ENCODE data around the gene NAIF1. TPM values are rescaled to one million over a fixed set of nuclear protein-coding genes. Genes with fewer than 3 reads are reported as not detected.

NAIF1 gene
- total and polyA plus RNA-seq, 7 donors, result 5.5 to 11.0 (median 8.4) TPM

DNA sequence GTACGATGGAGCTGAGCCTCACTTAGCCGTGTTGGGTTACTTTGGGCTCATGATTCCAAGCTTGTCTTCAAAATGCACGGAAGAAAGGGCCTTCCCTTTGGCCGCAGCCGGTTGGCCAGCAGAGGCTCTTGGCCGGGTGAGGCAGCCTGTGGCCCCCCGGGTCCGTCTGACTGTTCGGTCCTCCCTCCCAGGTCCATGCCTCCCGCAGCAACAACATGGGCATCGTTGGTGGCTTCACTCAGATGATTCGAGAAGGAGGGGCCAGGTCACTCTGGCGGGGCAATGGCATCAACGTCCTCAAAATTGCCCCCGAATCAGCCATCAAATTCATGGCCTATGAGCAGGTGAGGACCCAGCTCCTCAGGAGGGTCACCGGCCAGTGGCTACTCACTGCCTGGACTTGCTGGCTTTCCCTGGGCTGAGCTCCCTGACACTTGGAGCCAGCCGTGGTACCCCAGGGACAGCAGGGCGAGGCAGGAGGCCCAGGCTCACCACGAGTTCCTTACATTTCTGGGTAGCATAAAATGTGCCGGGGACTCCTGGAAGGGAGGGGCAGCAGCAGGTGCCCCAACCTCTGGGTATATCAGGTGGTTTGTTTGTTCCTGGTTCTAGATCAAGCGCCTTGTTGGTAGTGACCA is 38.5 kb upstream of the NAIF1 start:
- Histone ChIP-seq H3K4me1 (peaks cover 0 to 12% (median 7%) of the 10 kb centered on the region in 4 donors), H3K36me3 (peaks cover 41 to 85% (median 62%) of the 10 kb centered on the region in 4 donors), H3K27me3 (no peaks in the 10 kb centered on the region), H3K9me3 (no peaks in the 10 kb centered on the region), H3K4me3 (no peak overlapping the region), H3K27ac (no peak overlapping the region)
- 71 to 89% methylated on average over 21 of the region's 21 CpGs for WGBS, 2 donors
- TF ChIP-seq POLR2A (IDR thresholded peaks at IDR 0.05) (no peak), POLR2AphosphoS5 (IDR thresholded peaks at IDR 0.05) (no peak), EP300 (IDR thresholded peaks at IDR 0.05) (no peak)
- TF ChIP-seq, protein P1, sequence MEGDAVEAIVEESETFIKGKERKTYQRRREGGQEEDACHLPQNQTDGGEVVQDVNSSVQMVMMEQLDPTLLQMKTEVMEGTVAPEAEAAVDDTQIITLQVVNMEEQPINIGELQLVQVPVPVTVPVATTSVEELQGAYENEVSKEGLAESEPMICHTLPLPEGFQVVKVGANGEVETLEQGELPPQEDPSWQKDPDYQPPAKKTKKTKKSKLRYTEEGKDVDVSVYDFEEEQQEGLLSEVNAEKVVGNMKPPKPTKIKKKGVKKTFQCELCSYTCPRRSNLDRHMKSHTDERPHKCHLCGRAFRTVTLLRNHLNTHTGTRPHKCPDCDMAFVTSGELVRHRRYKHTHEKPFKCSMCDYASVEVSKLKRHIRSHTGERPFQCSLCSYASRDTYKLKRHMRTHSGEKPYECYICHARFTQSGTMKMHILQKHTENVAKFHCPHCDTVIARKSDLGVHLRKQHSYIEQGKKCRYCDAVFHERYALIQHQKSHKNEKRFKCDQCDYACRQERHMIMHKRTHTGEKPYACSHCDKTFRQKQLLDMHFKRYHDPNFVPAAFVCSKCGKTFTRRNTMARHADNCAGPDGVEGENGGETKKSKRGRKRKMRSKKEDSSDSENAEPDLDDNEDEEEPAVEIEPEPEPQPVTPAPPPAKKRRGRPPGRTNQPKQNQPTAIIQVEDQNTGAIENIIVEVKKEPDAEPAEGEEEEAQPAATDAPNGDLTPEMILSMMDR (IDR thresholded peaks at IDR 0.05), result no peak
- DNase-seq, result no peak
- intact Hi-C loops (cut with DNase I), result no loop called here

DNA sequence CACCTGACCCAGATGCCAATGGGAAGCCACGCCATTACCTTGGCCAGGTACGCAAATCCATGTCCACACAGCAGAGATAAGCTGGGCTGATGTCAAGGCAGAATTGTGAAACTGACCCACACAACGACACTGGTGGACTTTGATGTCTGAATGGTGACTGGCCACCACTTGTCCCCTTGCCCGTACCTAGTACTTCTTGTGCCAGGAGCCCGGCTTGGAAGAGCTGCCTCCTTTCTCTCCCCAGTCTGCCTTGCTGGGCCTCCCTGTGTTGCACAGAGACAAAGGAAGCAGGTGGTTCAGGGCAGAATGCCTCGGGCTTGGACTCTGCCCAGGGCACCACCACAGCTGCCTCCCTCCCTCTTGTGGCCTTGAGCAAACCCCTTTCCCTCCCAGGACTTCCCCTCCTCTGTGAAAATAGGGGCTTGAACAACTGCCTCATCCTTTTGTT is 37.1 kb upstream of the NAIF1 start:
- H3K36me3 ChIP-seq, result peaks cover 41 to 83% (median 62%) of the 10 kb centered on the region in 4 donors
- no peak overlapping the region for H3K4me3 ChIP-seq
- no peak for DNase-seq

DNA sequence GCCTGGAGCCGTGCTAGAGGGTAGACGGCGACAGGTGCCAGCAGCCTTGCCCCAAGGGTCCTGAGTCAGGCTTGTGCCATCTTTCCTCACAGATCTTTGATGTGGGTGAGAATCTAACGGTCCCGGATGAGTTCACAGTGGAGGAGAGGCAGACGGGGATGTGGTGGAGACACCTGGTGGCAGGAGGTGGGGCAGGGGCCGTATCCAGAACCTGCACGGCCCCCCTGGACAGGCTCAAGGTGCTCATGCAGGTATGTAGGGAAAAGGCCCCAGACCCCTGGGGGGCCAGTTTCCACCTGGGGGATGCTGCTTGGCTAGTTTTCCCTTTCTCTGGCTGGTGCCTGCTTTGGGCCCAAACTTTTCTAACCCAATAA is 36.5 kb upstream of the NAIF1 start:
- H3K4me3 ChIP-seq, result no peak overlapping the region
- H3K27me3 ChIP-seq, result no peaks in the 10 kb centered on the region
- H3K9me3 ChIP-seq, result no peaks in the 10 kb centered on the region
- peaks cover 41 to 77% (median 61%) of the 10 kb centered on the region in 4 donors for H3K36me3 ChIP-seq
- no peak for DNase-seq
- TF ChIP-seq EP300 (IDR thresholded peaks at IDR 0.05), result no peak
- TF ChIP-seq, protein P1 (IDR thresholded peaks at IDR 0.05), result peak in 1 of 4 experiments; percentile 5
- no peak overlapping the region for H3K27ac ChIP-seq
- 39 to 46% methylated on average over 8 of the region's 8 CpGs for WGBS, 2 donors
- H3K4me1 ChIP-seq, result peaks cover 0 to 33% (median 27%) of the 10 kb centered on the region in 4 donors
- intact Hi-C loops (cut with DNase I), result no loop called here

More for the DNA sequence above, 37.1 kb upstream of the NAIF1 start:
- intact Hi-C loops (cut with DNase I), result no loop called here
- Histone ChIP-seq H3K27me3 (no peaks in the 10 kb centered on the region), H3K27ac (peak overlapping the region in 1 of 4 donors; percentile 8), H3K4me1 (peaks cover 0 to 27% (median 22%) of the 10 kb centered on the region in 4 donors), H3K9me3 (no peaks in the 10 kb centered on the region)
- 19 to 60% methylated on average over 6 of the region's 6 CpGs for WGBS, 2 donors
- TF ChIP-seq, protein P1 (IDR thresholded peaks at IDR 0.05), result no peak
- no peak for TF ChIP-seq POLR2A (IDR thresholded peaks at IDR 0.05)
- TF ChIP-seq EP300 (IDR thresholded peaks at IDR 0.05), result no peak
- no peak for TF ChIP-seq POLR2AphosphoS5 (IDR thresholded peaks at IDR 0.05)

DNA sequence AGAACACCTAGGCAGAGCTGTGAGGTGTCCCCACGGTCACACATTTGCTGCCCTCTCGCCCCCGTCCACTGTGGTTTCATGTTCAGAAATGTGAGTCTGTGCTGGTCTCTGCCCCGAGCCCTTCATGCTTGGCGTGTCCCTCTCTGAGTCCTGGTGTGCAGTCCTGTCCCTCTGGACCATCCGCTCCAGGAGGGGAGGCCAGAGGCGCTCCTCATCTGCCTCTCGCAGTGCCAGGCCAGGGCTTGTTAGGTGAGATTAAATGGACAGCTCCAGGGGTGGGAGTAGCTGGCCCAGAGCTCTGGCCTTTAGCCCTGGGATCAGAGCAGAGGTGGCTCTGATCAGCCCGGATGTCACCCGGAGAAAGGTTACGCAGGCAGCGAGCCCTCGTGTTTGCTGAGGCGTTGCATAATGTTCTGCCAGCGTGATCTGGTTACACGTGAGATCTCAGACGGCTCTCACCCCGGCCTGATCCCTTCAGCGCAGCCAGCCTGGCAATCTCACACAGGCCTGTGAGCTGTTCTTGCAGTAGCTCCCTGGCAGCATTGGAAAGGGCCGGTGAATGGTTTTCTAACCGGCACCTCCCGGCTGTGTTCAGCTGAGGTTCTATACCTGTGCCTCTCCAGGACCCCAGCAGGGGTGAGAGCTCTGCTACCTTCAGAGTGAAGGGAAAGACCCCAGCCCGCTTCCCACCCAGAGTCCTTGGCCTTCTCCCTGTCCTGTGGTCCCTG is 35.9 kb upstream of the NAIF1 start:
- peaks cover 0 to 38% (median 31%) of the 10 kb centered on the region in 4 donors for H3K4me1 ChIP-seq
- peak overlapping the region in 1 of 4 donors; percentile 25 for H3K27ac ChIP-seq

More for the DNA sequence above, 35.9 kb upstream of the NAIF1 start:
- Histone ChIP-seq H3K4me3 (no peak overlapping the region), H3K9me3 (no peaks in the 10 kb centered on the region), H3K27me3 (no peaks in the 10 kb centered on the region), H3K36me3 (peaks cover 40 to 71% (median 56%) of the 10 kb centered on the region in 4 donors)
- WGBS, 2 donors, result 87 to 88% methylated on average over 23 of the region's 23 CpGs
- TF ChIP-seq, protein P1 (IDR thresholded peaks at IDR 0.05), result no peak
- no peak for TF ChIP-seq EP300 (IDR thresholded peaks at IDR 0.05)
- no peak for TF ChIP-seq POLR2AphosphoS5 (IDR thresholded peaks at IDR 0.05)
- no peak for TF ChIP-seq POLR2A (IDR thresholded peaks at IDR 0.05)
- DNase-seq, result no peak
- intact Hi-C loops (cut with DNase I), result no loop called here

All from sigmoid colon (tissue), 7 donors.